22Rv1 (cell line): ENCODE measurements around the gene SLC2A10.

Experiments
- H3K27ac ChIP-seq: fragments of 450-650 bp; 2 replicates; pipeline ENCODE4 v1.5.1; 2017
- CTCF ChIP-seq: fragments of 450-650 bp; IDR thresholded peaks from 2 replicates; pipeline ENCODE4 v1.5.1; 2017; ENCODE audit warnings: mild to moderate bottlenecking
- ZFX ChIP-seq: fragments of 450-650 bp; IDR thresholded peaks from 2 replicates; pipeline ENCODE4 v1.6.1; 2017; ENCODE audit warnings: antibody characterized with exemption, borderline replicate concordance

The SLC2A10 gene

DNA sequence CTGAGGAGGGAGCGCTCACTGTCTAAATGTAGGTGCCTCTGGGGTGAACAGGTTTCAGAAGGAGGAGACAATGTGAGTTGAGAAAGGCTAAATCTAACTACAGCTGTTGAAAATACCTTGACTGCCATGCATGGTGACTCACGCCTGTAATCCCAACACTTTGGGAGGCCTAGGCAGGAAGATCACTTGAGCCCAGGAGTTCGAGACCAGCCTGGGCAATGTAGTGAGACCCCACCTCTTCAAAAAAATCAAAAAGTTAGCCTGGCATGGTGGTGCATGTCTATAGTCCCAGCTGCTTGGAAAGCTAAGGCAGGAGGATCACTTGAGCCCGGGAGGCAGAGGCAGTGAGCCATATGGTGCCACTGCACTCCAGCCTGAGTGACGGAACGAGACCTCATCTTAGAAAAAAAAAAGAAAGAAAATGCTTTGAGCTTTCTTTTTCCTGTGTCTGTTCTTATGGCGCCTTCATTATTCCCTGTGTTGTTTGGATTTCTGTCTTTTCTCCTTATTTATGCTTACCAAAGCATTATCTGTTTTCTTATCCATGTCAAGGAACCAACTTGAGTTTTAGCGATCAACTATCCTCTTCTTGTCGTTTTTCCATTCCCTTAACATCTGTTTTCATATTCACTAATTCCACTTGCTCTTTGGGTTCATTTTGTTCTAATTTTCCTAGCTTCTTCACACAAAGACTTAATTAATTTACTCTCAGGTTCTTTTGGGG is 8.5 kb downstream of the SLC2A10 start:
- TF ChIP-seq ZFX (no peak), CTCF (no peak)
- no peak overlapping the region for H3K27ac ChIP-seq

DNA sequence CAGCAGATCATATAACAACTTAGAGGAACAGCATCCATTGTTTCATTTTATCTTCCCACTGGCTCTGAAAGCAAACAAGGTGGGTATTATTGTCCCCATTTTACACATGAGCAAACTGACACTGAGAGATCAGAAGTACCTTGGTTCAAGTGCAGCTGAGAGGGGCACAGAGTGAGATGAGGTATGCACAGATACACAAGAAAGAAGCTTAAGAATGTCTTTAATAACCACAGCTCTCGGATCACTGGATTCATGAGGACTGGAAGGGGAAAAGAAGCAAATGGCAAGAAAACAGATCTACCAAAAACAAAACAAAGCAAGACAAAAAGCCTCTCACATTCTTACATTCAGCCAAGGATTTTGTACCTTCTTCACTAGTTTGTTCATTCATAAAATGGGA is 10.6 kb downstream of the SLC2A10 start:
- no peak overlapping the region for H3K27ac ChIP-seq

DNA sequence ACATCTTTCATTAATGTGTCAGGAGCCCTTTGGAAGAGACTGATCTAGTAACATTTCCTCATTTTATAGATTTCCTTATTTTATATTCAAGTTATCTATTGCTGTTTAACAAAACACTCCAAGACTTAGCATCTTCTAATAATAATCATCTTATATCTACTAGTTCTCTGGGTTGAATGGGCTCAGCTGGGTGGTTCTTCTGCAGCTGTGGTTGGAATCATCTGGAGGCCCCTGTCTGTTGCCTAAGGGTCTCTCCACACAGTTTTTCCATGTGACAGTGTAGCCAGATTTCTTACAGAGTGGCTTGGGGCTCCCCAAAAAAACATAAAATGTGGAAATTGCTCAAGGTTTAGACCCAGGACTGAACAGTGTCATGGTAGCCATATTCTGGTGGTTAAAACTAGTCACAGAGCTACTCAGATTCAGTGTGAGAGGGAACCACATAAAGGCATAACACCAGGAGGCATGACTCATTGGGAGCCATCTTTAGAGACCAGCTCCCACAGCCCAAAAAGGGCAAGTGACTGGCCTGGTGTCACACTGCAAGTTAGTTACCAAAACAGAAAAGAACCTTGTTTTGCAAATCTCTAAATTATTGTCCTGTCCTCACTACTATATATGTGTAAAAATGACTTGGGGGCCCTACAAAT is 11.5 kb downstream of the SLC2A10 start:
- TF ChIP-seq ZFX (no peak), CTCF (no peak)

More for the DNA sequence above, 10.6 kb downstream of the SLC2A10 start:
- TF ChIP-seq ZFX (no peak), CTCF (no peak)

GRCh38 chr20:46721476-46721875 is 12.0 kb downstream of the SLC2A10 start:
- no peak overlapping the region for H3K27ac ChIP-seq
- TF ChIP-seq CTCF = no peak
- TF ChIP-seq ZFX = no peak

More for the DNA sequence above, 11.5 kb downstream of the SLC2A10 start:
- H3K27ac ChIP-seq = no peak overlapping the region

- no peak for TF ChIP-seq ZFX
- no peak for TF ChIP-seq CTCF
- no peak overlapping the region for H3K27ac ChIP-seq
Observed at GRCh38 chr20:46722450-46722849, 13.0 kb downstream of the SLC2A10 start.

GRCh38 chr20:46723039-46723438 is 13.6 kb downstream of the SLC2A10 start:
- no peak for TF ChIP-seq ZFX
- TF ChIP-seq CTCF = no peak
- H3K27ac ChIP-seq = no peak overlapping the region

GRCh38 chr20:46724343-46724959 is 15.0 kb downstream of the SLC2A10 start:
- H3K27ac ChIP-seq = no peak overlapping the region
- TF ChIP-seq CTCF (no peak), ZFX (no peak)
